ENCODE data around the gene GPR27.

GRCh38 chr3:71801986-71802385, 48.3 kb downstream of the GPR27 start:
- TF ChIP-seq CTCF (tag by site-specific recombination; IDR thresholded peaks at IDR 0.05) (no peak), ZNF449 (tag by site-specific recombination; IDR thresholded peaks at IDR 0.05) (no peak), ZNF24 (tag by site-specific recombination; IDR thresholded peaks at IDR 0.05) (no peak), OVOL3 (tag by site-specific recombination; IDR thresholded peaks at IDR 0.05) (no peak), ZNF768 (tag by site-specific recombination; IDR thresholded peaks at IDR 0.05) (no peak)

All from HEK293 (cell line).